ENCODE results near the gene CEP112.

- no peak for TF ChIP-seq POLR2AphosphoS5 (IDR thresholded peaks at IDR 0.05; ENCODE audit: low read depth, low read length)
- no peak for TF ChIP-seq POLR2A (IDR thresholded peaks at IDR 0.05; ENCODE audit: low read depth, low read length)
- TF ChIP-seq SPI1 (IDR thresholded peaks at IDR 0.05; ENCODE audit: low read depth, low read length): no peak
These were observed 207.6 kb downstream of the CEP112 start for GRCh38 chr17:65984299-65984698.

Data from GM12891 (cell line).